ENCODE measurements around the gene MYO19.

Gene MYO19

GRCh38 chr17:36546418-36547093 is 11.9 kb upstream of the MYO19 start:
- H4K20me1 ChIP-seq = peaks cover 61% of the 10 kb centered on the region
- no peak for TF ChIP-seq Cebpa-rat (IDR thresholded peaks at IDR 0.05)
- peaks cover 21% of the 10 kb centered on the region; the same call in 1 of the 2 replicates for H3K36me3 ChIP-seq
- peak overlapping the region; percentile 94 for H3K9ac ChIP-seq
- peak overlapping the region; percentile 93 for H3K27ac ChIP-seq
- H3K4me3 ChIP-seq = peak overlapping the region; percentile 81
- peak overlapping the region; percentile 92 for H3K4me2 ChIP-seq
- no peaks in the 10 kb centered on the region for H3K27me3 ChIP-seq
- H3K9me3 ChIP-seq = no peaks in the 10 kb centered on the region
- peaks cover 43% of the 10 kb centered on the region for H3K4me1 ChIP-seq

- no peaks in the 10 kb centered on the region for H3K9me3 ChIP-seq
- peak overlapping the region; percentile 94 for H3K9ac ChIP-seq
- peak; percentile 91 for TF ChIP-seq Cebpa-rat (IDR thresholded peaks at IDR 0.05)
- H4K20me1 ChIP-seq = peaks cover 53% of the 10 kb centered on the region
- peak overlapping the region; percentile 92 for H3K4me2 ChIP-seq
- H3K27ac ChIP-seq = peak overlapping the region; percentile 93
- peaks cover 41% of the 10 kb centered on the region for H3K4me1 ChIP-seq
- H3K36me3 ChIP-seq = peaks cover 13% of the 10 kb centered on the region; the same call in 1 of the 2 replicates
- H3K4me3 ChIP-seq = peak overlapping the region; percentile 81
- no peaks in the 10 kb centered on the region for H3K27me3 ChIP-seq
Observed at GRCh38 chr17:36545465-36546417, 11.1 kb upstream of the MYO19 start.

- Histone ChIP-seq H4K20me1 (peaks cover 46% of the 10 kb centered on the region), H3K27ac (peak overlapping the region; percentile 95), H3K9me3 (no peaks in the 10 kb centered on the region), H3K9ac (peak overlapping the region; percentile 96), H3K4me3 (peak overlapping the region; percentile 81), H3K36me3 (peaks cover 12% of the 10 kb centered on the region; the same call in 1 of the 2 replicates), H3K27me3 (no peaks in the 10 kb centered on the region), H3K4me2 (peak overlapping the region; percentile 36; the same call in 1 of the 2 replicates), H3K4me1 (peaks cover 34% of the 10 kb centered on the region)
- no peak for TF ChIP-seq Cebpa-rat (IDR thresholded peaks at IDR 0.05)
Observed at GRCh38 chr17:36545077-36545464, 10.4 kb upstream of the MYO19 start.

- peaks cover 29% of the 10 kb centered on the region for H3K4me1 ChIP-seq
- H3K36me3 ChIP-seq = peaks cover 12% of the 10 kb centered on the region; the same call in 1 of the 2 replicates
- H4K20me1 ChIP-seq = peaks cover 41% of the 10 kb centered on the region
- peak within 1 kb of the TSS; percentile 95 for H3K27ac ChIP-seq
- peak within 1 kb of the TSS; percentile 92 for H3K4me2 ChIP-seq
- peak within 1 kb of the TSS; percentile 96 for H3K9ac ChIP-seq
- TF ChIP-seq Cebpa-rat (IDR thresholded peaks at IDR 0.05) = no peak
- no peaks in the 10 kb centered on the region for H3K9me3 ChIP-seq
- H3K4me3 ChIP-seq = peak within 1 kb of the TSS; percentile 81
- no peaks in the 10 kb centered on the region for H3K27me3 ChIP-seq
Observed at GRCh38 chr17:36544307-36545076, 9.8 kb upstream of the MYO19 start, which contains the start of gene GGNBP2. Gene GGNBP2, plus strand, starts transcription at chr17:36544919. Its CDS starts 806 bp downstream, at chr17:36545725.

GRCh38 chr17:36544044-36544306 is 9.3 kb upstream of the MYO19 start:
- no peak for TF ChIP-seq Cebpa-rat (IDR thresholded peaks at IDR 0.05)
- H3K9ac ChIP-seq = peak overlapping the region; percentile 96
- peaks cover 29% of the 10 kb centered on the region for H3K4me1 ChIP-seq
- H3K27ac ChIP-seq = peak overlapping the region; percentile 95
- peak overlapping the region; percentile 81 for H3K4me3 ChIP-seq
- peak overlapping the region; percentile 90 for H3K4me2 ChIP-seq
- peaks cover 35% of the 10 kb centered on the region for H4K20me1 ChIP-seq
- H3K27me3 ChIP-seq = no peaks in the 10 kb centered on the region
- H3K9me3 ChIP-seq = no peaks in the 10 kb centered on the region
- H3K36me3 ChIP-seq = peaks cover 7% of the 10 kb centered on the region; the same call in 1 of the 2 replicates

- H3K4me3 ChIP-seq = no peak overlapping the region
- H3K4me2 ChIP-seq = no peak overlapping the region
Observed at GRCh38 chr17:36542755-36543154, 8.1 kb upstream of the MYO19 start.

GRCh38 chr17:36540696-36541095 is 6.0 kb upstream of the MYO19 start:
- Histone ChIP-seq H3K4me3 (no peak overlapping the region), H3K9me3 (no peaks in the 10 kb centered on the region), H3K36me3 (peaks cover 18% of the 10 kb centered on the region), H3K9ac (no peak overlapping the region), H3K27ac (no peak overlapping the region), H3K4me1 (peaks cover 22% of the 10 kb centered on the region), H3K4me2 (no peak overlapping the region), H3K27me3 (no peaks in the 10 kb centered on the region), H4K20me1 (peaks cover 3% of the 10 kb centered on the region)
- TF ChIP-seq Cebpa-rat (IDR thresholded peaks at IDR 0.05) = no peak

More at GRCh38 chr17:36542755-36543154, 8.1 kb upstream of the MYO19 start:
- Histone ChIP-seq H3K27me3 (no peaks in the 10 kb centered on the region), H3K4me1 (peaks cover 23% of the 10 kb centered on the region), H4K20me1 (peaks cover 23% of the 10 kb centered on the region), H3K9ac (no peak overlapping the region), H3K9me3 (no peaks in the 10 kb centered on the region), H3K36me3 (peaks cover 9% of the 10 kb centered on the region; the same call in 1 of the 2 replicates), H3K27ac (no peak overlapping the region)
- no peak for TF ChIP-seq Cebpa-rat (IDR thresholded peaks at IDR 0.05)

- peak overlapping the region; percentile 84 for H3K4me3 ChIP-seq
- peak overlapping the region; percentile 98 for H3K27ac ChIP-seq
- peaks cover 25% of the 10 kb centered on the region for H3K4me1 ChIP-seq
- H3K36me3 ChIP-seq = peaks cover 47% of the 10 kb centered on the region
- peak overlapping the region; percentile 92 for H3K4me2 ChIP-seq
- no peaks in the 10 kb centered on the region for H4K20me1 ChIP-seq
- no peaks in the 10 kb centered on the region for H3K27me3 ChIP-seq
- no peak for TF ChIP-seq Cebpa-rat (IDR thresholded peaks at IDR 0.05)
- H3K9me3 ChIP-seq = no peaks in the 10 kb centered on the region
- peak overlapping the region; percentile 97 for H3K9ac ChIP-seq
Observed at GRCh38 chr17:36535669-36536081, 1.0 kb upstream of the MYO19 start.

All from BLaER1 (cell line).